Activated naive CD4-positive, alpha-beta T cell treated with anti-CD3 and anti-CD28 coated beads, Interleukin-2, amount 50 U/mL, for 24 hours (primary cell): ENCODE measurements around the gene TAAR1.
"Not testable (repeated sequence)": the region's sequence is repeated elsewhere in the genome, so short reads cannot be mapped to it uniquely, and the experiment has no call there.

Source experiments
- H3K27ac Mint-ChIP-seq: one replicate; pipeline ENCODE4 v1.8.0; 2021; ENCODE audit warnings: mild to moderate bottlenecking, mixed read lengths
- H3K27me3 Mint-ChIP-seq: one replicate; pipeline ENCODE4 v1.8.0; 2021; ENCODE audit warnings: mixed read lengths
- H3K36me3 Mint-ChIP-seq: one replicate; pipeline ENCODE4 v1.8.0; 2021; ENCODE audit warnings: mixed read lengths
- H3K4me1 Mint-ChIP-seq: one replicate; pipeline ENCODE4 v1.8.0; 2021; ENCODE audit warnings: mixed read lengths
- H3K4me3 Mint-ChIP-seq: one replicate; pipeline ENCODE4 v1.8.0; 2021; ENCODE audit warnings: mild to moderate bottlenecking, mixed read lengths
- H3K9me3 Mint-ChIP-seq: one replicate; pipeline ENCODE4 v1.8.0; 2021; ENCODE audit warnings: mixed read lengths

Gene TAAR1, protein sequence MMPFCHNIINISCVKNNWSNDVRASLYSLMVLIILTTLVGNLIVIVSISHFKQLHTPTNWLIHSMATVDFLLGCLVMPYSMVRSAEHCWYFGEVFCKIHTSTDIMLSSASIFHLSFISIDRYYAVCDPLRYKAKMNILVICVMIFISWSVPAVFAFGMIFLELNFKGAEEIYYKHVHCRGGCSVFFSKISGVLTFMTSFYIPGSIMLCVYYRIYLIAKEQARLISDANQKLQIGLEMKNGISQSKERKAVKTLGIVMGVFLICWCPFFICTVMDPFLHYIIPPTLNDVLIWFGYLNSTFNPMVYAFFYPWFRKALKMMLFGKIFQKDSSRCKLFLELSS

DNA sequence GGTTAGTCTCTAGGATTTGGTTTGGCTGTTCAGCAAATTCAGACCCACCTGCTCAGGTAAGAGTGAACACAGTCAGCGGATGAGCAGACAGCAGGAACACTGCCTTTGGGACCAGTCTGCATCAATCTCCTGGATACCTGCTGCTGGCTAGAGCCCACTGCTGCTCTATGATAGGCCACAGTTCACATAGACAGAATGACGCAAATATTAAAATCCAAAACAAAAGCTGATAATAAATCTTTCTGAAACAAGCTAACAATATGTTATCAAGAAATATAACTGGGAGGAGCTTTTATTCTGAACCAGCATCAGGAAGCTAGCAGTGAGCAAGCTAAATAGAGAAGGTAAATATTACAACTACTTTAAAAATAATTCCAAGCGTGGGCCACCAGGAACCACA is at the start of gene TAAR1:
TAAR1 (minus strand) TSS at position 101 of the 400 bp plus-strand sequence. CDS start 13,179 bp downstream, outside the sequence.
- Mint-ChIP-seq H3K36me3 (no peaks in the 10 kb centered on the region), H3K9me3 (no peaks in the 10 kb centered on the region), H3K27ac (no peak within 1 kb of the TSS), H3K4me1 (peaks cover 4% of the 10 kb centered on the region), H3K27me3 (no peaks in the 10 kb centered on the region), H3K4me3 (no peak within 1 kb of the TSS)

GRCh38 chr6:132708771-132709170 is 49.8 kb upstream of the TAAR1 start:
- Mint-ChIP-seq H3K9me3 (peaks cover 20% of the 10 kb centered on the region), H3K27me3 (peaks cover 24% of the 10 kb centered on the region), H3K36me3 (peaks cover 1% of the 10 kb centered on the region), H3K27ac (no peak overlapping the region), H3K4me1 (no peaks in the 10 kb centered on the region), H3K4me3 (no peak overlapping the region)

- H3K36me3 Mint-ChIP-seq, result peaks cover 3% of the 10 kb centered on the region
- H3K27me3 Mint-ChIP-seq, result peaks cover 29% of the 10 kb centered on the region
- no peak overlapping the region for H3K27ac Mint-ChIP-seq
- peaks cover 27% of the 10 kb centered on the region for H3K9me3 Mint-ChIP-seq
- H3K4me1 Mint-ChIP-seq, result no peaks in the 10 kb centered on the region
- H3K4me3 Mint-ChIP-seq, result no peak overlapping the region
Observed at GRCh38 chr6:132708002-132708401, 49.0 kb upstream of the TAAR1 start.

- not testable (repeated sequence) for H3K4me3 Mint-ChIP-seq, H3K36me3 Mint-ChIP-seq, H3K4me1 Mint-ChIP-seq, H3K27ac Mint-ChIP-seq
- Mint-ChIP-seq H3K9me3 (peaks cover 27% of the 10 kb centered on the region), H3K27me3 (peaks cover 33% of the 10 kb centered on the region)
Observed at GRCh38 chr6:132706756-132707155, 47.8 kb upstream of the TAAR1 start.

- Mint-ChIP-seq H3K27me3 (peaks cover 26% of the 10 kb centered on the region), H3K9me3 (peaks cover 27% of the 10 kb centered on the region), H3K4me1 (no peaks in the 10 kb centered on the region), H3K4me3 (no peak overlapping the region), H3K27ac (no peak overlapping the region), H3K36me3 (peaks cover 3% of the 10 kb centered on the region)
Observed at GRCh38 chr6:132703936-132704335, 45.0 kb upstream of the TAAR1 start.

GRCh38 chr6:132698608-132699007 is 39.6 kb upstream of the TAAR1 start:
- peaks cover 4% of the 10 kb centered on the region for H3K36me3 Mint-ChIP-seq
- no peak overlapping the region for H3K27ac Mint-ChIP-seq
- H3K4me1 Mint-ChIP-seq, result no peaks in the 10 kb centered on the region
- H3K27me3 Mint-ChIP-seq, result peaks cover 11% of the 10 kb centered on the region
- H3K4me3 Mint-ChIP-seq, result no peak overlapping the region
- peaks cover 14% of the 10 kb centered on the region for H3K9me3 Mint-ChIP-seq

GRCh38 chr6:132695773-132696172 is 36.8 kb upstream of the TAAR1 start:
- peaks cover 3% of the 10 kb centered on the region for H3K36me3 Mint-ChIP-seq
- H3K4me3 Mint-ChIP-seq, result no peak overlapping the region
- H3K27me3 Mint-ChIP-seq, result peaks cover 8% of the 10 kb centered on the region
- no peaks in the 10 kb centered on the region for H3K4me1 Mint-ChIP-seq
- no peak overlapping the region for H3K27ac Mint-ChIP-seq
- H3K9me3 Mint-ChIP-seq, result peaks cover 9% of the 10 kb centered on the region

DNA sequence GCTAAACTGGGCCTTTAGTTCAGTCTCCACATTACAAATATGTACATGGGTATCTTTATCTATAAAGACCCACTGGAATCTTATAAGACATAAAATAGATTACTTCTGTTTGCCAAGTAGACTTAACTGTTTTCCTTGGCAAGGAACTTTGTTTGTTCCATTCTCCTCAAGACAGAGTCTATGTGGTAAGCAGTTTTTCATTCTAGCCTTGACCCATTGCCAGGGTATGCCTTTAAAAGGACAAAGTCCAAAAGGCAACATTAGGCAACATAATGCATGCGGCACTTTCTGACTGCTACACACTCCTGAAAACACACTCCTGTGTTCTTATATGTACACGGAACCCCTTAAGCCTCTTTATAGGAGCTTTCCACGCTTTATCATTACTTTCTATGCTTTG is 34.5 kb upstream of the TAAR1 start:
- Mint-ChIP-seq H3K27ac (no peak overlapping the region), H3K4me1 (no peaks in the 10 kb centered on the region), H3K9me3 (peaks cover 9% of the 10 kb centered on the region), H3K36me3 (peaks cover 3% of the 10 kb centered on the region), H3K4me3 (no peak overlapping the region), H3K27me3 (peaks cover 22% of the 10 kb centered on the region)

DNA sequence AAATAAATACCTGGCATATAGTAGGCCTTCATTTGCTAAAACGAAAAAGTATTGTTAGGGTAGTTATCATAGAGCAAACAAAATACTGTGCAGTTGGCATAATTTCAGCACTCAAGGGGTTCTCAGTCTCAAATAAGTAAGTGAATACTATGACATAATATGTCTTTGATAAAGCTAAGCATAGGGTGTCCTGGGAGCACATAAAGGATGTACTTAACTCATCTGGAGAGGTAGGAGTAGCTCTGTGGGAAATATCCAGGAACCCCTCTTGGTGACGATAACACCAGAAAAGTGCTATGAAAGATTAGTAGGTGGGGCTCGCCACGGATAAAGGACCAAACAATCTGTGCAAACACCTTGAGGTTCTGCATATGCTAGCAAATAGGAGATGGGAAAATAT is 31.7 kb upstream of the TAAR1 start:
- peaks cover under 1% of the 10 kb centered on the region for H3K36me3 Mint-ChIP-seq
- peaks cover 30% of the 10 kb centered on the region for H3K27me3 Mint-ChIP-seq
- no peak overlapping the region for H3K27ac Mint-ChIP-seq
- H3K4me3 Mint-ChIP-seq, result no peak overlapping the region
- H3K9me3 Mint-ChIP-seq, result peaks cover under 1% of the 10 kb centered on the region
- H3K4me1 Mint-ChIP-seq, result no peaks in the 10 kb centered on the region

DNA sequence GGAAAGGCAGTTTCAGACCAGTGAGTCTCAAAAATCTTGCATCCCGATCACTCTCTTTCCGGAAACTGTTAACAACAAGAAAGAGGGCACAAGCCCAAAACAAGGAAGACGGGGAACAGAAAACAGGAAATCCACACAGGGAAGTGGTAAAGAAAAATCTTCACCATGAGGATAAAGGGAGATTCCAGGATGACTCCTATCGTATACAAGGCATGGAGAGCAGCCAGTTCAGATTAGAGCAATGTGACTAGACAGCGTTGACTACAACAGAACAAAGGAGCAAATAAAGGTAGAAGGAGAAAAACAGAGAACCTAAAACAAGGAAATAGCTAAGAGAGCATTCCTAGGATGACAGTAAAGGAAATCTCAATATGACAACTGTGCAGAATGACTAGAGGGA is 28.3 kb upstream of the TAAR1 start:
- no peak overlapping the region for H3K27ac Mint-ChIP-seq
- H3K36me3 Mint-ChIP-seq, result no peaks in the 10 kb centered on the region
- H3K9me3 Mint-ChIP-seq, result no peaks in the 10 kb centered on the region
- no peak overlapping the region for H3K4me3 Mint-ChIP-seq
- H3K4me1 Mint-ChIP-seq, result no peaks in the 10 kb centered on the region
- peaks cover 26% of the 10 kb centered on the region for H3K27me3 Mint-ChIP-seq

- Mint-ChIP-seq H3K36me3 (no peaks in the 10 kb centered on the region), H3K27me3 (peaks cover 25% of the 10 kb centered on the region), H3K4me3 (no peak overlapping the region), H3K27ac (no peak overlapping the region), H3K4me1 (no peaks in the 10 kb centered on the region), H3K9me3 (no peaks in the 10 kb centered on the region)
Observed at GRCh38 chr6:132686531-132686930, 27.5 kb upstream of the TAAR1 start.

GRCh38 chr6:132685009-132685408 is 26.0 kb upstream of the TAAR1 start:
- Mint-ChIP-seq H3K9me3 (no peaks in the 10 kb centered on the region), H3K4me3 (no peak overlapping the region), H3K27ac (no peak overlapping the region)

DNA sequence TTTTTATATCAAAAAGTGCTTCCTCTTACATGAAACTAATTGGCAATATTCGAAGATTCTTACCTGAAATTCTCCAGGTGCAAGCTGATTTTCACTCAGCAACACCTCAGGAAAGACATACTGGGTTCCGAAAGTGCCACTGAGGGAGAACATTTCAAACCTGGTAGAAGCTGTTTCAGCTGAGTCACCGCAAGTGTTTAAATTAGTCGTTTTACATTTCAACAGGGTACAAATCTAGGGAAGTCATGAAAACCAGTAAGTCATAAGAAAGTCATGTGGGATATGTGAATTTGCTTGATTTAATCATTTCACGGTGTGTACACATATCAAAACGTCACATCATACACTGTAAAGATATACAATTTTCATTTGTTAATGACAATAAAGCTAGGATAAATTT is 25.3 kb upstream of the TAAR1 start:
- Mint-ChIP-seq H3K4me1 (no peaks in the 10 kb centered on the region), H3K27ac (no peak overlapping the region), H3K4me3 (no peak overlapping the region), H3K27me3 (peaks cover 10% of the 10 kb centered on the region), H3K9me3 (no peaks in the 10 kb centered on the region), H3K36me3 (no peaks in the 10 kb centered on the region)

More at GRCh38 chr6:132685009-132685408, 26.0 kb upstream of the TAAR1 start:
- peaks cover 16% of the 10 kb centered on the region for H3K27me3 Mint-ChIP-seq
- no peaks in the 10 kb centered on the region for H3K4me1 Mint-ChIP-seq
- no peaks in the 10 kb centered on the region for H3K36me3 Mint-ChIP-seq

GRCh38 chr6:132683543-132683942 is 24.6 kb upstream of the TAAR1 start:
- peaks cover 10% of the 10 kb centered on the region for H3K27me3 Mint-ChIP-seq
- H3K4me1 Mint-ChIP-seq, result no peaks in the 10 kb centered on the region
- H3K4me3 Mint-ChIP-seq, result no peak overlapping the region
- no peak overlapping the region for H3K27ac Mint-ChIP-seq
- no peaks in the 10 kb centered on the region for H3K36me3 Mint-ChIP-seq
- no peaks in the 10 kb centered on the region for H3K9me3 Mint-ChIP-seq

- not testable (repeated sequence) for H3K4me3 Mint-ChIP-seq, H3K27ac Mint-ChIP-seq, H3K9me3 Mint-ChIP-seq, H3K27me3 Mint-ChIP-seq, H3K4me1 Mint-ChIP-seq, H3K36me3 Mint-ChIP-seq
Observed at GRCh38 chr6:132679094-132679493, 20.1 kb upstream of the TAAR1 start.

- H3K4me1 Mint-ChIP-seq, result no peaks in the 10 kb centered on the region
- no peak overlapping the region for H3K4me3 Mint-ChIP-seq
- no peak overlapping the region for H3K27ac Mint-ChIP-seq
- H3K36me3 Mint-ChIP-seq, result no peaks in the 10 kb centered on the region
- peaks cover 2% of the 10 kb centered on the region for H3K27me3 Mint-ChIP-seq
- no peaks in the 10 kb centered on the region for H3K9me3 Mint-ChIP-seq
Observed at GRCh38 chr6:132675749-132676148, 16.8 kb upstream of the TAAR1 start.

DNA sequence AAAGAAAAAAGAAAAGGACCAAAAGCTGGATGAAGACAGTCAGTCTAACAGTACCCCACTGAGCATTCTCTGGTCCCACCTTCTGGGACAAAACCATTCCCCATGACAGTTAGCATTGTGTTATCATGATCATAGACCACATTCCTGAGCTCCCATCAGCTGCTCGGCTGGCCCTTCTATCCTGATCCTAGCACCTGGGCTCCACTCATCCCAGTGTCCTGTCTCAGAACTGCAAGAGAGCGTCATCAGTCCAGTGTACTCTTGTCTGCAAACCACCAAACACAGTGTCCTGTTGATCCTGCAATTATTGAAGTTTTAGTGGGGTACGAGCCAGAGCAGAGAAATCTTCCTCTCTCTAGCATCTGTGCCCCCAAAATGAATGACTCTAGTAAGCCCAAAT is 16.0 kb upstream of the TAAR1 start:
- H3K36me3 Mint-ChIP-seq, result no peaks in the 10 kb centered on the region
- no peak overlapping the region for H3K4me3 Mint-ChIP-seq
- no peaks in the 10 kb centered on the region for H3K4me1 Mint-ChIP-seq
- H3K9me3 Mint-ChIP-seq, result no peaks in the 10 kb centered on the region
- peaks cover 2% of the 10 kb centered on the region for H3K27me3 Mint-ChIP-seq
- no peak overlapping the region for H3K27ac Mint-ChIP-seq
